ENCODE measurements around the gene PRELID3B. TPM values are rescaled to one million over a fixed set of nuclear protein-coding genes. Genes with fewer than 3 reads are reported as not detected.

PRELID3B gene
- total and polyA plus RNA-seq, 2 of the 8 experiments (the other 6 are each of a cell fraction or from before 2014, with no cell fraction given), result 8.1 to 50.5 TPM

DNA sequence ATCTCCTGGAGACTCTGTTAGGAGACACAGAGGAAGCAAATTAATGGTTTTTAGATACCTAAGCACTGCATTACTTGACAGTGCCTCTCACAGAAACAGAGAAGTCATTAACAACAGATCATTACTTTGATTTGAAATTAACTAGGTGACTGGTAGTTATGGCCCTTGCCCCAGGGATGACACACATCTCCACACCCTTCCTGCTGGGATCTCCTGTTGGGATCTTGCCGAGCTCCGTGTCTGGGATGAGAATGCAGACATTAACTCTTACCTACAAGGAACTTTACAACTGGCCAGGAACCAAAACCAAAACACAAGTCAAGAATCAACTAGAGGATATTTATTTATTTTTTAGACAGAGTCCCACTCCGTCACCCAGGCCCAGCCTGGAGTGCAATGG, 2.2 kb upstream of the PRELID3B start:
- Histone ChIP-seq H2BK20ac (ENCODE audit: low read length) (no peak overlapping the region), H2BK15ac (ENCODE audit: low read length) (no peak overlapping the region), H4K5ac (ENCODE audit: insufficient read length, low read depth, low read length) (no peak overlapping the region), H2BK5ac (ENCODE audit: low read depth, low read length) (no peak overlapping the region), H3K23ac (ENCODE audit: insufficient read length) (no peak overlapping the region), H3K79me2 (ENCODE audit: control insufficient read depth in 1 of 2, insufficient read depth in 2 of 2, low read length in 2 of 2) (peaks cover 10 to 23% of the 10 kb centered on the region in 2 experiments; a peak in 3 of 4 replicates), H3K79me1 (ENCODE audit: low read depth, low read length) (no peaks in the 10 kb centered on the region; the same call in 1 of the 2 replicates), H2BK120ac (replicated peaks; ENCODE audit: low read depth, low read length) (no peak overlapping the region), H4K91ac (replicated peaks; ENCODE audit: insufficient read length, low read length) (no peak overlapping the region), H3K9ac (replicated peaks in 1 of 4; ENCODE audit: extremely low read depth in 1 of 4, low read depth in 3 of 4, low read length in 3 of 4) (no peak overlapping the region), H4K20me1 (replicated peaks in 1 of 2; ENCODE audit: control insufficient read depth in 1 of 2, insufficient read depth in 2 of 2, low read length in 2 of 2) (no peaks in the 10 kb centered on the region), H3K4me2 (ENCODE audit: insufficient read depth in 1 of 2, low read depth in 2 of 2, low read length in 2 of 2) (no peak overlapping the region), H4K8ac (ENCODE audit: extremely low read depth, insufficient read depth, low read length) (no peak overlapping the region), H2BK12ac (ENCODE audit: low read depth, low read length) (no peak overlapping the region), H2AFZ (ENCODE audit: low read length) (no peak overlapping the region), H3K27ac (ENCODE audit: low read depth, low read length) (no peak overlapping the region), H2AK5ac (ENCODE audit: low read depth, low read length) (no peak overlapping the region), H3K18ac (ENCODE audit: extremely low read depth, low read length) (no peak overlapping the region), H3K14ac (ENCODE audit: insufficient read length) (no peak overlapping the region), H3K56ac (replicated peaks; ENCODE audit: insufficient read length, low read depth, low read length) (no peak overlapping the region), H3K9me3 (ENCODE audit: insufficient read depth in 2 of 2, low read depth in 1 of 2, low read length in 1 of 2) (no peaks in the 10 kb centered on the region; a peak in 1 of 4 replicates), H3K4ac (replicated peaks; ENCODE audit: insufficient read length, low read depth, low read length) (no peak overlapping the region), H3K4me1 (replicated peaks in 1 of 4; ENCODE audit: control insufficient read depth in 3 of 4, insufficient read depth in 4 of 4, low read length in 3 of 4) (peaks cover 0 to 4% (median 0%) of the 10 kb centered on the region in 4 experiments; a peak in 1 of 7 replicates), H3K23me2 (ENCODE audit: low read depth, low read length) (peaks cover 2% of the 10 kb centered on the region; the same call in 1 of the 2 replicates), H3K36me3 (ENCODE audit: control insufficient read depth in 2 of 4, insufficient read depth in 4 of 4, low read length in 3 of 4) (no peaks in the 10 kb centered on the region), H3K4me3 (ENCODE audit: extremely low read depth in 1 of 4, insufficient read depth in 2 of 4, low read depth in 3 of 4, low read length in 4 of 4) (no peak overlapping the region), H3K27me3 (replicated peaks in 1 of 4; ENCODE audit: control insufficient read depth in 3 of 4, extremely low read depth in 1 of 4, insufficient read depth in 3 of 4, low read length in 3 of 4) (no peaks in the 10 kb centered on the region)
- CTCF ChIA-PET (ENCODE audit: partially characterized antibody), result interaction anchor here (1.4 kb wide), 1 partner anchor 163 kb away, joined by 3 read pairs; no protein-coding TSS in a partner anchor
- FAIRE-seq (no peak), DNase-seq (ENCODE audit: low read depth in 1 of 2, low spot score in 2 of 2) (no peak)
- WGBS, 2 experiments (ENCODE audit: extremely low coverage in 1 of 2, insufficient coverage in 1 of 2, insufficient read length in 1 of 2, insufficient replicate concordance in 2 of 2, low coverage in 1 of 2, low lambda C conversion rate in 2 of 2, missing lambda C conversion rate in 1 of 2), result 95% methylated on average over 3 of the region's 3 CpGs; no CpG with 5 or more reads in 1 of the 2 experiments
- POLR2A ChIA-PET (ENCODE audit: partially characterized antibody), result no interaction called here
- TF ChIP-seq, protein P1, sequence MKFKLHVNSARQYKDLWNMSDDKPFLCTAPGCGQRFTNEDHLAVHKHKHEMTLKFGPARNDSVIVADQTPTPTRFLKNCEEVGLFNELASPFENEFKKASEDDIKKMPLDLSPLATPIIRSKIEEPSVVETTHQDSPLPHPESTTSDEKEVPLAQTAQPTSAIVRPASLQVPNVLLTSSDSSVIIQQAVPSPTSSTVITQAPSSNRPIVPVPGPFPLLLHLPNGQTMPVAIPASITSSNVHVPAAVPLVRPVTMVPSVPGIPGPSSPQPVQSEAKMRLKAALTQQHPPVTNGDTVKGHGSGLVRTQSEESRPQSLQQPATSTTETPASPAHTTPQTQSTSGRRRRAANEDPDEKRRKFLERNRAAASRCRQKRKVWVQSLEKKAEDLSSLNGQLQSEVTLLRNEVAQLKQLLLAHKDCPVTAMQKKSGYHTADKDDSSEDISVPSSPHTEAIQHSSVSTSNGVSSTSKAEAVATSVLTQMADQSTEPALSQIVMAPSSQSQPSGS (IDR thresholded peaks at IDR 0.05; ENCODE audit: low read length), result no peak
- TF ChIP-seq, protein P2, sequence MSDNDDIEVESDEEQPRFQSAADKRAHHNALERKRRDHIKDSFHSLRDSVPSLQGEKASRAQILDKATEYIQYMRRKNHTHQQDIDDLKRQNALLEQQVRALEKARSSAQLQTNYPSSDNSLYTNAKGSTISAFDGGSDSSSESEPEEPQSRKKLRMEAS (IDR thresholded peaks at IDR 0.05), result no peak
- TF ChIP-seq TAF1 (IDR thresholded peaks at IDR 0.05; ENCODE audit: low read depth, low read length) (no peak), CBX5 (IDR thresholded peaks at IDR 0.05; ENCODE audit: low read depth, low read length) (no peak), RFX5 (IDR thresholded peaks at IDR 0.05; ENCODE audit: borderline replicate concordance, low read depth, low read length) (no peak), JUN (IDR thresholded peaks at IDR 0.05; ENCODE audit: low read depth, low read length) (no peak), SUZ12 (IDR thresholded peaks at IDR 0.05; ENCODE audit: low read length) (no peak)
- TF ChIP-seq, protein P3, sequence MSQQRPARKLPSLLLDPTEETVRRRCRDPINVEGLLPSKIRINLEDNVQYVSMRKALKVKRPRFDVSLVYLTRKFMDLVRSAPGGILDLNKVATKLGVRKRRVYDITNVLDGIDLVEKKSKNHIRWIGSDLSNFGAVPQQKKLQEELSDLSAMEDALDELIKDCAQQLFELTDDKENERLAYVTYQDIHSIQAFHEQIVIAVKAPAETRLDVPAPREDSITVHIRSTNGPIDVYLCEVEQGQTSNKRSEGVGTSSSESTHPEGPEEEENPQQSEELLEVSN (IDR thresholded peaks at IDR 0.05), result no peak
- TF ChIP-seq, protein P4, sequence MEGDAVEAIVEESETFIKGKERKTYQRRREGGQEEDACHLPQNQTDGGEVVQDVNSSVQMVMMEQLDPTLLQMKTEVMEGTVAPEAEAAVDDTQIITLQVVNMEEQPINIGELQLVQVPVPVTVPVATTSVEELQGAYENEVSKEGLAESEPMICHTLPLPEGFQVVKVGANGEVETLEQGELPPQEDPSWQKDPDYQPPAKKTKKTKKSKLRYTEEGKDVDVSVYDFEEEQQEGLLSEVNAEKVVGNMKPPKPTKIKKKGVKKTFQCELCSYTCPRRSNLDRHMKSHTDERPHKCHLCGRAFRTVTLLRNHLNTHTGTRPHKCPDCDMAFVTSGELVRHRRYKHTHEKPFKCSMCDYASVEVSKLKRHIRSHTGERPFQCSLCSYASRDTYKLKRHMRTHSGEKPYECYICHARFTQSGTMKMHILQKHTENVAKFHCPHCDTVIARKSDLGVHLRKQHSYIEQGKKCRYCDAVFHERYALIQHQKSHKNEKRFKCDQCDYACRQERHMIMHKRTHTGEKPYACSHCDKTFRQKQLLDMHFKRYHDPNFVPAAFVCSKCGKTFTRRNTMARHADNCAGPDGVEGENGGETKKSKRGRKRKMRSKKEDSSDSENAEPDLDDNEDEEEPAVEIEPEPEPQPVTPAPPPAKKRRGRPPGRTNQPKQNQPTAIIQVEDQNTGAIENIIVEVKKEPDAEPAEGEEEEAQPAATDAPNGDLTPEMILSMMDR (IDR thresholded peaks at IDR 0.05; ENCODE audit: control extremely low read depth in 1 of 3, insufficient read depth in 1 of 3, low read depth in 1 of 3, low read length in 3 of 3), result no peak
